Right forelimb (tissue), 1 donor: ENCODE measurements around the gene PRR23C.
"Not testable (repeated sequence)": the region's sequence is repeated elsewhere in the genome, so short reads cannot be mapped to it uniquely, and the experiment has no call there.

Experiments
- DNase-seq: peaks from one replicate; pipeline ENCODE4 v3.0.0-alpha.2; 2018

Gene PRR23C

GRCh38 chr3:139044366-139045210, at the start of gene PRR23C:
PRR23C (minus strand) TSS chr3:139044892; CDS start chr3:139044620, 272 bp downstream.
- DNase-seq = no peak

GRCh38 chr3:139093840-139094239, 49.1 kb upstream of the PRR23C start:
- no peak for DNase-seq

- DNase-seq = no peak
Measured at GRCh38 chr3:139088462-139089324, 44.0 kb upstream of the PRR23C start.

- DNase-seq = no peak
Measured at GRCh38 chr3:139087621-139088020, 42.9 kb upstream of the PRR23C start.

GRCh38 chr3:139084176-139084575, 39.5 kb upstream of the PRR23C start:
- DNase-seq = no peak

GRCh38 chr3:139074565-139075115, 29.9 kb upstream of the PRR23C start:
- DNase-seq = no peak

GRCh38 chr3:139062918-139063317, 18.2 kb upstream of the PRR23C start:
- DNase-seq = no peak

- DNase-seq = no peak
Measured at GRCh38 chr3:139052802-139053600, 8.3 kb upstream of the PRR23C start.

GRCh38 chr3:139043554-139044365, 932 bp downstream of the PRR23C start:
- no peak for DNase-seq

GRCh38 chr3:139037478-139037877, 7.2 kb downstream of the PRR23C start:
- no peak for DNase-seq

GRCh38 chr3:139032326-139033002, 12.2 kb downstream of the PRR23C start:
- no peak for DNase-seq

- DNase-seq = not testable (repeated sequence)
Measured at GRCh38 chr3:139030576-139030975, 14.1 kb downstream of the PRR23C start.

GRCh38 chr3:139024968-139025367, 19.7 kb downstream of the PRR23C start:
- no peak for DNase-seq

GRCh38 chr3:139020868-139021234, 23.8 kb downstream of the PRR23C start, which contains the start of gene PRR23B:
PRR23B (minus strand) TSS chr3:139020926; CDS start chr3:139020661, 265 bp downstream.
- DNase-seq = no peak

GRCh38 chr3:139020036-139020867, 24.4 kb downstream of the PRR23C start:
- DNase-seq = no peak

GRCh38 chr3:139016430-139017048, 28.2 kb downstream of the PRR23C start:
- no peak for DNase-seq

GRCh38 chr3:139006051-139006716, 38.5 kb downstream of the PRR23C start, which contains the start of gene PRR23A:
PRR23A (minus strand) TSS chr3:139006268; CDS start chr3:139006268, 0 bp downstream.
- DNase-seq = no peak

- DNase-seq = no peak
Measured at GRCh38 chr3:139005356-139005993, 39.2 kb downstream of the PRR23C start.
